Amniotic stem cell (primary cell): Measurements from ENCODE around the gene ARL13B.
"Not testable (repeated sequence)": the region's sequence is repeated elsewhere in the genome, so short reads cannot be mapped to it uniquely, and the experiment has no call there.

Source experiments
- DNase-seq: peaks from one replicate; lab custom pipeline; 2025; lab: John Stamatoyannopoulos, UW

Gene ARL13B

GRCh38 chr3:93994056-93994455 lies 14.1 kb downstream of the ARL13B start:
- DNase-seq: no peak

- no peak for DNase-seq
Observed at GRCh38 chr3:94001191-94001590, 21.2 kb downstream of the ARL13B start.

GRCh38 chr3:94001827-94002495 lies 22.0 kb downstream of the ARL13B start:
- DNase-seq: no peak

- DNase-seq: peak; percentile 50
Observed at GRCh38 chr3:94004301-94004910, 24.5 kb downstream of the ARL13B start.

- no peak for DNase-seq
Observed at GRCh38 chr3:94008253-94008652, 28.3 kb downstream of the ARL13B start.

- no peak for DNase-seq
Observed at GRCh38 chr3:94009608-94010007, 29.7 kb downstream of the ARL13B start.

- no peak for DNase-seq
Observed at GRCh38 chr3:94011233-94011711, 31.3 kb downstream of the ARL13B start.

GRCh38 chr3:94012185-94012584 lies 32.2 kb downstream of the ARL13B start:
- DNase-seq: no peak

GRCh38 chr3:94015025-94015424 lies 35.1 kb downstream of the ARL13B start:
- no peak for DNase-seq

GRCh38 chr3:94019659-94020058 lies 39.7 kb downstream of the ARL13B start:
- no peak for DNase-seq

GRCh38 chr3:94020293-94020692 lies 40.3 kb downstream of the ARL13B start:
- DNase-seq: no peak

- DNase-seq: no peak
Observed at GRCh38 chr3:94024385-94024784, 44.4 kb downstream of the ARL13B start.

GRCh38 chr3:94026623-94027022 lies 46.7 kb downstream of the ARL13B start:
- DNase-seq: no peak

GRCh38 chr3:94028093-94028837 lies 48.3 kb downstream of the ARL13B start, which contains the start of gene STX19:
STX19 (minus strand) TSS chr3:94028597; CDS start chr3:94015269, 13,328 bp downstream.
- no peak for DNase-seq

- DNase-seq: no peak
Observed at GRCh38 chr3:94036909-94037507, 57.1 kb downstream of the ARL13B start.

GRCh38 chr3:94043285-94043684 lies 63.3 kb downstream of the ARL13B start:
- no peak for DNase-seq

GRCh38 chr3:94044100-94044936 lies 64.4 kb downstream of the ARL13B start:
- DNase-seq: not testable (repeated sequence)

GRCh38 chr3:94046533-94046932 lies 66.6 kb downstream of the ARL13B start:
- no peak for DNase-seq

- no peak for DNase-seq
Observed at GRCh38 chr3:94049267-94049666, 69.3 kb downstream of the ARL13B start.

- no peak for DNase-seq
Observed at GRCh38 chr3:94050546-94050945, 70.6 kb downstream of the ARL13B start.

GRCh38 chr3:94061297-94061696 lies 81.3 kb downstream of the ARL13B start:
- no peak for DNase-seq
